Lower lobe of right lung (tissue), 2 donors: ENCODE measurements around the gene PGAP3. TPM values are rescaled to one million over a fixed set of nuclear protein-coding genes. Genes with fewer than 3 reads are reported as not detected.

Source experiments
- ATAC-seq, 2 donors: fragments of 200-7000 bp; cut with Tn5 transposase; one replicate each; pipeline ENCODE4 v1.9.1; 2020 to 2022; ENCODE audit warnings: mild to moderate bottlenecking in 2 of 2, moderate library complexity in 2 of 2
- DNase-seq: peaks from one replicate; pipeline ENCODE4 v3.0.0-alpha.2; 2020
- H3K27ac ChIP-seq: fragments of 200-600 bp; one replicate; pipeline ENCODE4 v1.8.0; 2022
- H3K27me3 ChIP-seq: fragments of 200-600 bp; one replicate; pipeline ENCODE4 v1.8.0; 2022; ENCODE audit warnings: low read depth
- H3K36me3 ChIP-seq: fragments of 200-600 bp; one replicate; pipeline ENCODE4 v1.8.0; 2022; ENCODE audit warnings: mild to moderate bottlenecking
- H3K4me1 ChIP-seq: fragments of 200-600 bp; one replicate; pipeline ENCODE4 v1.8.0; 2022
- H3K4me3 ChIP-seq: fragments of 200-600 bp; one replicate; pipeline ENCODE4 v1.8.0; 2022; ENCODE audit warnings: mild to moderate bottlenecking
- H3K9me3 ChIP-seq: fragments of 200-600 bp; one replicate; pipeline ENCODE4 v1.8.0; 2022
- CTCF ChIP-seq: fragments of 200-600 bp; IDR thresholded peaks from one replicate; pipeline ENCODE4 v1.8.0; 2022; ENCODE audit warnings: antibody characterized with exemption, mild to moderate bottlenecking
- intact Hi-C: fragments of 100-400 bp; cut with DNase I; formaldehyde crosslinking; loops from one replicate; pipeline ENCODE4 v1.11.0; 2022
- total RNA-seq: library from RNA; stranded (reverse); fragmentation: NEBNext Ultra II Directional; extraction: Animal tissue kit (Norgen Biotek cat#: 25700); gene quantifications from one replicate; pipeline ENCODE4 v1.2.1, GENCODE V29; 2021
- donor health status: DM: no; HTN: yes; CAD: no; lungs with severe emphysema.

The PGAP3 gene
- total RNA-seq, 1 donor from 2014 or later: 20.7 TPM

- peaks cover 56% of the 10 kb centered on the region for H3K4me1 ChIP-seq
- peak overlapping the region; percentile 85 for H3K27ac ChIP-seq
- H3K36me3 ChIP-seq: peaks cover 79% of the 10 kb centered on the region
- H3K4me3 ChIP-seq: no peak overlapping the region
- no peak for TF ChIP-seq CTCF
- intact Hi-C loops: no loop called here
- H3K27me3 ChIP-seq: no peaks in the 10 kb centered on the region
- H3K9me3 ChIP-seq: no peaks in the 10 kb centered on the region
- ATAC-seq (no peak), DNase-seq (no peak)
Observed at GRCh38 chr17:39659279-39660010, 28.4 kb downstream of the PGAP3 start.

DNA sequence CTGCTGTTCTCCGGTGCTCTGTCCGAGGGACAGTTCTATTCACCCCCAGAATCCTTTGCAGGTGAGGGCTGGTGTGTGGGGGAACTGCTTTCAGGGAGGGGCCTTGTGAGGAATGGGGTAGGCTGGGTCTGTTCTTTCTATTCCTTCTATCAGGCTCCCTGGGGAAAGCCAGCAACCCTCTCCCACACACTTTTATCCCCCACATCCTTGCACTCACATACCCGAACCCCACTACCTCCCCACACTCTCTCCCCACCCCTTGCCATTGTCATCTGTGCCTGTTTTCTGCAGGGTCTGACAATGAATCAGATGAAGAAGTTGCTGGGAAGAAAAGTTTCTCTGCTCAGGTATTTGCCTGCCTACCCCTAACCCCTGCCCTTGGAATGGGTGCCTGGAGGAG lies 29.1 kb downstream of the PGAP3 start:
- no peaks in the 10 kb centered on the region for H3K27me3 ChIP-seq
- ATAC-seq: no peak
- H3K9me3 ChIP-seq: no peaks in the 10 kb centered on the region
- H3K4me1 ChIP-seq: peaks cover 55% of the 10 kb centered on the region
- H3K4me3 ChIP-seq: peak overlapping the region; percentile 2
- H3K36me3 ChIP-seq: peaks cover 84% of the 10 kb centered on the region
- intact Hi-C loops: no loop called here
- no peak for TF ChIP-seq CTCF
- H3K27ac ChIP-seq: peak overlapping the region; percentile 85
- no peak for DNase-seq

DNA sequence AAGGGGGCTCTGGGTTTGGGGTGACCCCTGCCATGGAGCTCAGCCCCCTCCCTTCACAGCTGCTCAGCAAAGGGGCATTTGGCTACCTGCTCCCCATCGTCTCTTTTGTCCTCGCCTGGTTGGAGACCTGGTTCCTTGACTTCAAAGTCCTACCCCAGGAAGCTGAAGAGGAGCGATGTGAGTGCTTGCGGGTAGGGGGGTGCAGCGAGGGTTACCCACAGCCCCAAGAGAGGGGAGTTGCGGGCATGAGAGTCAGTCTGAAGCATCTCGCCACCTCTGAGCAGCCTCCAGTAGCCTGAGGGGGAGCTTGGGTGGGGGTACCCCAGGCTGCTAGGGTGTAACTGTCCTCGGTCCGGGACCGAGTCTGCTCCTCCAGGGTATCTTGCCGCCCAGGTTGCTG lies 29.5 kb downstream of the PGAP3 start:
- intact Hi-C loops: no loop called here
- ATAC-seq (no peak), DNase-seq (no peak)
- Histone ChIP-seq H3K4me1 (peaks cover 55% of the 10 kb centered on the region), H3K9me3 (no peaks in the 10 kb centered on the region), H3K4me3 (peak overlapping the region; percentile 2), H3K36me3 (peaks cover 84% of the 10 kb centered on the region), H3K27me3 (no peaks in the 10 kb centered on the region), H3K27ac (peak overlapping the region; percentile 85)
- no peak for TF ChIP-seq CTCF

DNA sequence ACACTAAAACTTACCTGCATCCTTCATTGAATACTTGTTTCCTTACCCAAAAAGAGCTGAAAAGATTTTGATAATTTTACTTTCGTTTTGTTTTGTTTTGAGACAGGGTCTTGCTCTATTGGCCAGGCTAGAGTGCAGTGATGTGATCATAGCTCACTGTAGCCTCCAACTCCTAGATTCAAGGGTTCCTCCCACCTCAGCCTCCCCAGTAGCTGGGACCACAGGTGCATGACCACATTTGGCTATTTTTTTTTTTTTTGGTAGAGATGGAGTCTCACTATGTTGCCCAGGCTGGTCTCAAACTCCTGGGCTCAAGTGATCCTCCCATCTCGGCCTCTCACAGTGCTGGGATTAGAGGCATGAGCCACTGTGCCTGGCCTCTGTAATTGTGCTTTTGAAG lies 32.8 kb downstream of the PGAP3 start:
- Histone ChIP-seq H3K27me3 (no peaks in the 10 kb centered on the region), H3K4me3 (no peak overlapping the region), H3K4me1 (peaks cover 46% of the 10 kb centered on the region), H3K36me3 (peaks cover 54% of the 10 kb centered on the region), H3K27ac (no peak overlapping the region), H3K9me3 (no peaks in the 10 kb centered on the region)
- TF ChIP-seq CTCF: no peak
- ATAC-seq (no peak), DNase-seq (no peak)
- intact Hi-C loops: no loop called here

DNA sequence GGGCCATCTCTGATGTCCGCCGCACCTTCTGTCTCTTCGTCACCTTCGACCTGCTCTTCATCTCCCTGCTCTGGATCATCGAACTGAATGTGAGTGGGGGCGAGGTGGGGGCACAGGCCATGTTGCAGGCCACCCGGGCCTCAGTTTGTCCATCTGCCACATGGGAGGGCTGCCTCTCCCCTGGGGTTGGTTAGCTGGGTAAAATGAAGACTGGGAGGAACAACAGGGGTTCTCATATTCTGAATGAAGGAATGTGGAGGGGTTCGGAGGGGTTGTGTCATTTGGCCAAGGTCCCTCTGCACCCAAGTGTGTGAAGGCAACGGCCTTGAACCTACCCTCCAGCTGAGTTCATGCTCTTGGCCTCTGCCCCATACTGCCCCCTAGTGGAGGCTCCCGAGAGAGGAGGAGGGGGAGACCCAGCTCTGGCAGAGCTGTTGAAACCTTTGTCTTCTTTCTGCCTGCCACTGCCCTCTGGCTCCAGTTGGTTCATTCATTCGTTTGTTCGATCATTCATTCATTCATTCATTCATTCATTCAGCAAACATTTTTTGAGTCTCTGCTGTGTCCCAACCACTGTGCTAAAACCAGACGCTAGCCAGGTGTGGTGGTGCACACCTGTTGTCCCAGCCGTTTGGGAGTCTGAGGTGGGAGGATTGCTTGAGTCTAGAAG lies 34.1 kb downstream of the PGAP3 start:
- Histone ChIP-seq H3K27me3 (no peaks in the 10 kb centered on the region), H3K9me3 (no peaks in the 10 kb centered on the region), H3K4me1 (peaks cover 36% of the 10 kb centered on the region), H3K4me3 (no peak overlapping the region), H3K27ac (peak overlapping the region; percentile 34), H3K36me3 (peaks cover 44% of the 10 kb centered on the region)
- peak; percentile 80 for DNase-seq
- peak; percentile 86 for TF ChIP-seq CTCF
- peak; percentile 78 to 84 for ATAC-seq
- intact Hi-C loops: no loop called here
